ENCODE results near the gene CYTH4. TPM values are rescaled to one million over a fixed set of nuclear protein-coding genes. Genes with fewer than 3 reads are reported as not detected.
A peak's percentile ranks its signal among the peaks of the same experiment; 100 is the strongest.

CYTH4 gene
- total and polyA plus RNA-seq, 10 of the 15 experiments (the other 5 are each of a cell fraction or from before 2014, with no cell fraction given): 1.5 to 27.3 (median 16.9) TPM

DNA sequence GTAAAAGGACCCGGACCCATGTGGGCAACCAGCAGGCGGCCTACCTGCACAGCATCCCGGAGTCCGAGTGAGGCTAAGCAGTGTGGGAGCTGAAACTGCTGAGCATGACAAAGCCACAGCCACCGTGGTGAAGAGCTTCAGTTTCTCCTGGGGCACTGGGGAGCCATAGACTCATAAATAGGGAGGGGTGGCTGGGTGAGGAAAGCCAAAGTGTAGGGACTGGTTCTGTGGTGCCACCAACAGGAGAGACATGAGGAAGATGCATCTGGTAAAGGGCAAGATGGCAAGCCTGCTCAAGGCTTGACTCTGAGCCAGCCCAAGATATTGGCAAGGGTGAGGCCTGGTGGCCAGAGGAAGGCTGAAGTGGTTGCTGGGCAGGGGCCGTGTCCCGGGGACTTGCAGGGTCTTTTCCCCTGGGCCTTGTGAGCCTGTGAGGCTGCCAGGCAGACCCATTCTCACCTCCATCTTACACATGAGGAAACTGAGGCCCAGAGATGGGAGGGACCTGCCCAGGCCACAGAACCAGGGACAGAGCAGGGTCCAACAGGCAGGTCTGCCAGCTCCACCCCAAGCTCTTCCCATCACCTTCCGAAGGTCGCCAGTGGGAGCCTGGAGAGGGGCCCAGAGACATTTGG is 30.4 kb downstream of the CYTH4 start:
- 89% methylated on average over 9 of the region's 9 CpGs for WGBS (ENCODE audit: insufficient coverage, insufficient replicate concordance, low lambda C conversion rate, missing lambda C conversion rate)
- TF ChIP-seq CHD4 (IDR thresholded peaks at IDR 0.05) (no peak), RAD51 (IDR thresholded peaks at IDR 0.05) (no peak), SMC3 (IDR thresholded peaks at IDR 0.05; ENCODE audit: borderline replicate concordance, low read length) (0 out of 2 replicates have a peak, but pooled peaks have one; percentile 2), E2F8 (IDR thresholded peaks at IDR 0.05; ENCODE audit: low read depth, partially characterized antibody) (no peak), SMARCA5 (IDR thresholded peaks at IDR 0.05) (peak; percentile 89), RAD21 (IDR thresholded peaks at IDR 0.05; ENCODE audit: insufficient read depth, low read depth, low read length) (0 out of 2 replicates have a peak, but pooled peaks have one; percentile 20), RELA (IDR thresholded peaks at IDR 0.05; ENCODE audit: borderline replicate concordance, partially characterized antibody) (no peak), POLR2A (IDR thresholded peaks at IDR 0.05; ENCODE audit: low read depth, low read length) (peak; percentile 3; the same call in 1 of the 2 replicates)
- TF ChIP-seq, protein P1, sequence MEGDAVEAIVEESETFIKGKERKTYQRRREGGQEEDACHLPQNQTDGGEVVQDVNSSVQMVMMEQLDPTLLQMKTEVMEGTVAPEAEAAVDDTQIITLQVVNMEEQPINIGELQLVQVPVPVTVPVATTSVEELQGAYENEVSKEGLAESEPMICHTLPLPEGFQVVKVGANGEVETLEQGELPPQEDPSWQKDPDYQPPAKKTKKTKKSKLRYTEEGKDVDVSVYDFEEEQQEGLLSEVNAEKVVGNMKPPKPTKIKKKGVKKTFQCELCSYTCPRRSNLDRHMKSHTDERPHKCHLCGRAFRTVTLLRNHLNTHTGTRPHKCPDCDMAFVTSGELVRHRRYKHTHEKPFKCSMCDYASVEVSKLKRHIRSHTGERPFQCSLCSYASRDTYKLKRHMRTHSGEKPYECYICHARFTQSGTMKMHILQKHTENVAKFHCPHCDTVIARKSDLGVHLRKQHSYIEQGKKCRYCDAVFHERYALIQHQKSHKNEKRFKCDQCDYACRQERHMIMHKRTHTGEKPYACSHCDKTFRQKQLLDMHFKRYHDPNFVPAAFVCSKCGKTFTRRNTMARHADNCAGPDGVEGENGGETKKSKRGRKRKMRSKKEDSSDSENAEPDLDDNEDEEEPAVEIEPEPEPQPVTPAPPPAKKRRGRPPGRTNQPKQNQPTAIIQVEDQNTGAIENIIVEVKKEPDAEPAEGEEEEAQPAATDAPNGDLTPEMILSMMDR (IDR thresholded peaks at IDR 0.05 in 2 of 3, conservative IDR thresholded peaks at IDR 0.05 in 1 of 3; ENCODE audit: control insufficient read depth in 2 of 3, extremely low read depth in 1 of 3, insufficient read depth in 1 of 3, low read depth in 3 of 3, low read length in 3 of 3): peak in 1 of 3 experiments; percentile 20; a peak in 2 of 6 replicates
- no peaks in the 10 kb centered on the region for H4K20me1 ChIP-seq (ENCODE audit: control insufficient read depth, insufficient read depth)
- in situ Hi-C loops (cut with MboI): no loop called here
- no peak overlapping the region for H3K4me3 ChIP-seq
- ChIA-PET SMC1A (ENCODE audit: uncharacterized antibody, unreplicated experiment) (interaction anchor here (1.7 to 7.5 kb wide), 4 partner anchors 28 to 117 kb away, joined by 6 to 65 read pairs (median 24); partner anchors contain the start of gene ELFN2), POLR2A (interaction anchor here (1.5 kb wide), 1 partner anchor 45 kb away, joined by 4 read pairs; no protein-coding TSS in a partner anchor), CTCF (interaction anchor here (0.7 to 10.1 kb wide), 6 partner anchors 44 to 254 kb away, joined by 3 to 181 read pairs (median 44); no protein-coding TSS in a partner anchor), RAD21 (ENCODE audit: unreplicated experiment) (interaction anchor here (1.0 kb wide), 1 partner anchor 45 kb away, joined by 3 read pairs; no protein-coding TSS in a partner anchor)
- no peaks in the 10 kb centered on the region for H3K27me3 ChIP-seq (replicated peaks in 1 of 2; ENCODE audit: control insufficient read depth in 2 of 2, insufficient read depth in 2 of 2, low read length in 1 of 2)
- no TSS peak for BruUV-seq (replicated peaks)
- no peaks in the 10 kb centered on the region for H3K9me3 ChIP-seq (replicated peaks; ENCODE audit: control insufficient read depth, insufficient read depth, low read length)
- peaks cover 0 to 13% of the 10 kb centered on the region in 2 experiments; a peak in 1 of 4 replicates for H3K36me3 ChIP-seq (ENCODE audit: control insufficient read depth in 2 of 2, insufficient read depth in 2 of 2, low read length in 1 of 2)
- H3K79me2 ChIP-seq (ENCODE audit: control insufficient read depth, insufficient read depth, low read length): 0 out of 2 replicates have a peak, but pooled peaks cover 1% of the 10 kb centered on the region
- intact Hi-C loops (cut with micrococcal nuclease; ENCODE audit: unreplicated experiment): loop anchor here (10.0 kb wide), 1 partner anchor 252 kb away; the partner anchor contains the start of gene CDC42EP1
- ATAC-seq: no peak
- DNase-seq (ENCODE audit: low read depth, low spot score): no peak
- no peak overlapping the region for H3K9ac ChIP-seq (ENCODE audit: control insufficient read depth, insufficient read depth, low read length)
- H3K4me2 ChIP-seq (ENCODE audit: control insufficient read depth, insufficient read depth): no peak overlapping the region
- no peak overlapping the region for H3K27ac ChIP-seq (ENCODE audit: control insufficient read depth, insufficient read depth)
- FAIRE-seq: no peak
- peaks cover 58% of the 10 kb centered on the region for H3K4me1 ChIP-seq (ENCODE audit: control insufficient read depth, insufficient read depth, low read length)
- H2AFZ ChIP-seq (ENCODE audit: control insufficient read depth, low read depth, low read length): no peak overlapping the region

Measured in GM12878 (cell line).